RWPE2 (cell line): ENCODE results near the gene GUF1.
A peak's percentile ranks its signal among the peaks of the same experiment; 100 is the strongest.

Experiments
- ATAC-seq: fragments of 200-7000 bp; cut with Tn5 transposase; 3 replicates; pipeline ENCODE4 v1.9.1; 2021; ENCODE audit warnings: low read depth
- DNase-seq: peaks from one replicate; pipeline ENCODE4 v3.0.0-alpha.2; 2020; ENCODE audit warnings: low spot score
- H3K27ac ChIP-seq: fragments of 450-650 bp; 2 replicates; pipeline ENCODE4 v1.5.1; 2017; ENCODE audit warnings: mild to moderate bottlenecking; ENCODE audit not compliant: poor library complexity, severe bottlenecking
- H3K27me3 ChIP-seq: fragments of 250-450 bp; sonication (Bioruptor Pico); 2 replicates; pipeline ENCODE4 v1.5.1; 2021; ENCODE audit warnings: mild to moderate bottlenecking, moderate library complexity; ENCODE audit not compliant: insufficient read depth, poor library complexity, severe bottlenecking
- H3K36me3 ChIP-seq: fragments of 250-450 bp; sonication (Bioruptor Pico); 2 replicates; pipeline ENCODE4 v1.5.1; 2020; ENCODE audit warnings: low read depth, mild to moderate bottlenecking, moderate library complexity
- H3K4me1 ChIP-seq: fragments of 250-450 bp; sonication (Bioruptor Pico); 2 replicates; pipeline ENCODE4 v1.5.1; 2021; ENCODE audit warnings: mild to moderate bottlenecking, moderate library complexity; ENCODE audit not compliant: insufficient read depth, poor library complexity, severe bottlenecking
- H3K4me3 ChIP-seq: fragments of 250-450 bp; sonication (Bioruptor Pico); 2 replicates; pipeline ENCODE4 v1.5.1; 2021; ENCODE audit warnings: mild to moderate bottlenecking, moderate library complexity; ENCODE audit not compliant: severe bottlenecking
- H3K9me3 ChIP-seq: fragments of 250-450 bp; sonication (Bioruptor Pico); 2 replicates; pipeline ENCODE4 v1.5.1; 2021; ENCODE audit warnings: mild to moderate bottlenecking, moderate library complexity; ENCODE audit not compliant: severe bottlenecking
- CTCF ChIP-seq: fragments of 450-650 bp; IDR thresholded peaks from one replicate; pipeline ENCODE4 v1.5.1; 2017; ENCODE audit warnings: mild to moderate bottlenecking, moderate library complexity; ENCODE audit not compliant: poor library complexity, severe bottlenecking

Gene GUF1

GRCh38 chr4:44716597-44716996 lies 38.4 kb downstream of the GUF1 start:
- TF ChIP-seq CTCF = no peak
- H3K9me3 ChIP-seq = no peaks in the 10 kb centered on the region
- H3K27ac ChIP-seq = no peak overlapping the region
- peaks cover 3% of the 10 kb centered on the region for H3K4me1 ChIP-seq
- no peaks in the 10 kb centered on the region for H3K27me3 ChIP-seq
- no peak overlapping the region for H3K4me3 ChIP-seq
- peaks cover 37% of the 10 kb centered on the region for H3K36me3 ChIP-seq
- DNase-seq (no peak), ATAC-seq (no peak)

- no peak for TF ChIP-seq CTCF
- Histone ChIP-seq H3K27ac (no peak overlapping the region), H3K9me3 (no peaks in the 10 kb centered on the region), H3K27me3 (no peaks in the 10 kb centered on the region), H3K4me3 (no peak overlapping the region), H3K4me1 (peaks cover 27% of the 10 kb centered on the region), H3K36me3 (peaks cover 27% of the 10 kb centered on the region)
- DNase-seq (no peak), ATAC-seq (no peak)
These were observed 42.2 kb downstream of the GUF1 start for GRCh38 chr4:44720371-44720770.

GRCh38 chr4:44722001-44722400 lies 43.8 kb downstream of the GUF1 start:
- no peak for TF ChIP-seq CTCF
- H3K36me3 ChIP-seq = peaks cover 13% of the 10 kb centered on the region; the same call in 1 of the 2 replicates
- no peaks in the 10 kb centered on the region for H3K9me3 ChIP-seq
- ATAC-seq = peak; percentile 47
- no peak overlapping the region for H3K4me3 ChIP-seq
- H3K4me1 ChIP-seq = peaks cover 27% of the 10 kb centered on the region
- peak overlapping the region; percentile 16 for H3K27ac ChIP-seq
- H3K27me3 ChIP-seq = no peaks in the 10 kb centered on the region
- DNase-seq = no peak

- ATAC-seq (no peak), DNase-seq (no peak)
- H3K4me1 ChIP-seq = peaks cover 27% of the 10 kb centered on the region
- 0 out of 2 replicates have a peak, but pooled peaks cover 6% of the 10 kb centered on the region for H3K36me3 ChIP-seq
- no peaks in the 10 kb centered on the region for H3K27me3 ChIP-seq
- no peak for TF ChIP-seq CTCF
- no peaks in the 10 kb centered on the region for H3K9me3 ChIP-seq
- H3K27ac ChIP-seq = no peak overlapping the region
- peak overlapping the region; percentile 73 for H3K4me3 ChIP-seq
These were observed 46.9 kb downstream of the GUF1 start for GRCh38 chr4:44725166-44725565.

- H3K27me3 ChIP-seq = no peaks in the 10 kb centered on the region
- peak overlapping the region; percentile 50 for H3K27ac ChIP-seq
- H3K9me3 ChIP-seq = no peaks in the 10 kb centered on the region
- ATAC-seq (peak; percentile 40; the same call in 1 of the 3 replicates), DNase-seq (no peak)
- H3K4me3 ChIP-seq = peak overlapping the region; percentile 73
- peaks cover 27% of the 10 kb centered on the region for H3K4me1 ChIP-seq
- 0 out of 2 replicates have a peak, but pooled peaks cover 5% of the 10 kb centered on the region for H3K36me3 ChIP-seq
- no peak for TF ChIP-seq CTCF
These were observed 47.5 kb downstream of the GUF1 start for GRCh38 chr4:44725726-44726037.
